Endothelial cell (in vitro differentiated cells): ENCODE measurements around the gene FAM118B. TPM values are rescaled to one million over a fixed set of nuclear protein-coding genes. Genes with fewer than 3 reads are reported as not detected.
"Not testable (repeated sequence)": the region's sequence is repeated elsewhere in the genome, so short reads cannot be mapped to it uniquely, and the experiment has no call there.

ENCODE experiments used
- DNase-seq: peaks from one replicate; pipeline ENCODE4 v3.0.0; 2021; ENCODE audit warnings: low spot score
- H3K27ac Mint-ChIP-seq: one replicate; pipeline ENCODE4 v1.8.0; 2021; ENCODE audit warnings: mixed read lengths, inconsistent platforms; ENCODE audit not compliant: unreplicated experiment
- H3K27me3 Mint-ChIP-seq: one replicate; pipeline ENCODE4 v1.8.0; 2021; ENCODE audit warnings: mild to moderate bottlenecking, moderate library complexity, mixed read lengths, inconsistent platforms; ENCODE audit not compliant: unreplicated experiment
- H3K36me3 Mint-ChIP-seq: one replicate; pipeline ENCODE4 v1.8.0; 2021; ENCODE audit warnings: mild to moderate bottlenecking, low read depth, mixed read lengths, inconsistent platforms; ENCODE audit not compliant: unreplicated experiment
- H3K4me1 Mint-ChIP-seq: one replicate; pipeline ENCODE4 v1.8.0; 2021; ENCODE audit warnings: mild to moderate bottlenecking, mixed read lengths, inconsistent platforms; ENCODE audit not compliant: unreplicated experiment
- H3K4me3 Mint-ChIP-seq: one replicate; pipeline ENCODE4 v1.8.0; 2021; ENCODE audit warnings: mild to moderate bottlenecking, mixed read lengths, inconsistent platforms; ENCODE audit not compliant: unreplicated experiment
- H3K9me3 Mint-ChIP-seq: one replicate; pipeline ENCODE4 v1.8.0; 2021; ENCODE audit warnings: mixed read lengths, inconsistent platforms; ENCODE audit not compliant: unreplicated experiment
- total RNA-seq: library from RNA; stranded (reverse); fragmentation: NEBNext Ultra II Directional; extraction: Animal tissue kit (Norgen Biotek cat#: 25700); gene quantifications from one replicate; pipeline ENCODE4 v1.2.1, GENCODE V29; 2021; ENCODE audit not compliant: unreplicated experiment
- TF ChIP-seq, protein P1 (sequence below): fragments of 200-600 bp; sonication (generic); IDR thresholded peaks from one replicate; pipeline ENCODE4 v1.5.0; 2021; ENCODE audit warnings: antibody characterized with exemption; ENCODE audit not compliant: unreplicated experiment

Gene FAM118B
- total RNA-seq, 1 donor from 2014 or later, result 48.1 TPM

DNA sequence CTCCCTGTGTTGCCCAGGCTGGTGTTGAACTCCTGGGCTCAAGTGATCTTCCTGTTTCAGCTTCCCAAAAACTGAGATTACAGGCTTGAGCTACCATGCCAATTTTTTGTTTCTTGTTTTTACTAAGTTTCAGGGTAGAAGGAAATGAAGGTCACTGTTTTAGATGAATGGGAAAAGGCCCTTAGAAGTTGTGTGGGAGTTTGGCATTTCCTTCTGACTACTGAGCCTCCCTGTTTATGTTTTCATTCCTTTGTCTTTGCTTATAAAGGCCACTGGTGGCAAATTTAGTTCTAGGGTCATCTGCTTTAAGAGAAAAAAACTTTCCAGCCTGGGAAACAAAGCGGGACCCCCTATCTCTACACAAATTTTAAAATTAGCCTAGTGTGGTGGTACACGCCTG, 35.1 kb downstream of the FAM118B start:
- H3K4me1 Mint-ChIP-seq, result peaks cover 11% of the 10 kb centered on the region
- H3K27ac Mint-ChIP-seq, result peak overlapping the region; percentile 91
- no peaks in the 10 kb centered on the region for H3K9me3 Mint-ChIP-seq
- H3K27me3 Mint-ChIP-seq, result peaks cover 4% of the 10 kb centered on the region
- TF ChIP-seq, protein P1, sequence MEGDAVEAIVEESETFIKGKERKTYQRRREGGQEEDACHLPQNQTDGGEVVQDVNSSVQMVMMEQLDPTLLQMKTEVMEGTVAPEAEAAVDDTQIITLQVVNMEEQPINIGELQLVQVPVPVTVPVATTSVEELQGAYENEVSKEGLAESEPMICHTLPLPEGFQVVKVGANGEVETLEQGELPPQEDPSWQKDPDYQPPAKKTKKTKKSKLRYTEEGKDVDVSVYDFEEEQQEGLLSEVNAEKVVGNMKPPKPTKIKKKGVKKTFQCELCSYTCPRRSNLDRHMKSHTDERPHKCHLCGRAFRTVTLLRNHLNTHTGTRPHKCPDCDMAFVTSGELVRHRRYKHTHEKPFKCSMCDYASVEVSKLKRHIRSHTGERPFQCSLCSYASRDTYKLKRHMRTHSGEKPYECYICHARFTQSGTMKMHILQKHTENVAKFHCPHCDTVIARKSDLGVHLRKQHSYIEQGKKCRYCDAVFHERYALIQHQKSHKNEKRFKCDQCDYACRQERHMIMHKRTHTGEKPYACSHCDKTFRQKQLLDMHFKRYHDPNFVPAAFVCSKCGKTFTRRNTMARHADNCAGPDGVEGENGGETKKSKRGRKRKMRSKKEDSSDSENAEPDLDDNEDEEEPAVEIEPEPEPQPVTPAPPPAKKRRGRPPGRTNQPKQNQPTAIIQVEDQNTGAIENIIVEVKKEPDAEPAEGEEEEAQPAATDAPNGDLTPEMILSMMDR, result no peak
- H3K36me3 Mint-ChIP-seq, result peaks cover 18% of the 10 kb centered on the region
- DNase-seq, result no peak
- H3K4me3 Mint-ChIP-seq, result no peak overlapping the region

DNA sequence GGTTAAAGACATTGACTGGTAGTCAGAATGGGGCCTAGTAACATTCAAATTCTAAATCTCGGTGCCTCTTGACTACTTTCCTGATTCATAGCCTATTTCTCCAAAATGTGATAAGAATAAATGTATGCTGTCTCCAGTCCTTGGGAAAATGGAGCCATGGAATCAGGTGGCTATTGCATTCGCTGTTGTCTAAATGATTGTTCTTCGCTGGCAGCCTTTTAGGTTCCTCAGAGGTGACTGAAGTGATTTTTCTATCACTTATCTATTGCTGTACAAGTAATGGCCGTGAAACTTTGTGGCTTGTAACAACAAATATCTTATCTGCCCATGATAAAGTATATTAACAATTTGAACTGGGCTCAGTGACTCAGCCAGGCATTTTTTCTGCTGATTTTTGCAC, 41.7 kb downstream of the FAM118B start:
- peaks cover 22% of the 10 kb centered on the region for H3K36me3 Mint-ChIP-seq
- H3K27ac Mint-ChIP-seq, result no peak overlapping the region
- no peak for DNase-seq
- H3K9me3 Mint-ChIP-seq, result no peaks in the 10 kb centered on the region
- TF ChIP-seq, protein P1, result no peak
- no peaks in the 10 kb centered on the region for H3K4me1 Mint-ChIP-seq
- H3K27me3 Mint-ChIP-seq, result no peaks in the 10 kb centered on the region
- no peak overlapping the region for H3K4me3 Mint-ChIP-seq

DNA sequence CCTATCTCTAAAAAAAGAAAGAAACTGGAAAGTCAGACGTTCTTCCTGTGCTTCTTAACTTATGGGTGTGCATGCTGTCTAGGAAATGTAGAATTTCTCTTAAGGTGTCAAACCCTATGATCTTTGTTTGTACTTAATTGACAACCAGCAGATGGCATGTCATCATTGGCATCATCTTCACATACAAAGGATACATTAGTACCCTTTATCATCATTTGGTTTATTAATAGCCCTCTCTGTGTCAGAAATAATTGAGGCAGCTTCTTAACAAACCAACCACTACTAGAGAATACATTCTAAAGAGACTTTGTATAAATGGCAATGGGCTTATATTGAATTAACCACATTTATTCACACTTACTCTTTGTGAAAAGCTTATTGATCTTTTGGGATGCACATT, 43.2 kb downstream of the FAM118B start:
- no peaks in the 10 kb centered on the region for H3K4me1 Mint-ChIP-seq
- no peak for DNase-seq
- H3K36me3 Mint-ChIP-seq, result peaks cover 24% of the 10 kb centered on the region
- TF ChIP-seq, protein P1, result no peak
- no peak overlapping the region for H3K27ac Mint-ChIP-seq
- H3K9me3 Mint-ChIP-seq, result no peaks in the 10 kb centered on the region
- H3K4me3 Mint-ChIP-seq, result no peak overlapping the region
- no peaks in the 10 kb centered on the region for H3K27me3 Mint-ChIP-seq

DNA sequence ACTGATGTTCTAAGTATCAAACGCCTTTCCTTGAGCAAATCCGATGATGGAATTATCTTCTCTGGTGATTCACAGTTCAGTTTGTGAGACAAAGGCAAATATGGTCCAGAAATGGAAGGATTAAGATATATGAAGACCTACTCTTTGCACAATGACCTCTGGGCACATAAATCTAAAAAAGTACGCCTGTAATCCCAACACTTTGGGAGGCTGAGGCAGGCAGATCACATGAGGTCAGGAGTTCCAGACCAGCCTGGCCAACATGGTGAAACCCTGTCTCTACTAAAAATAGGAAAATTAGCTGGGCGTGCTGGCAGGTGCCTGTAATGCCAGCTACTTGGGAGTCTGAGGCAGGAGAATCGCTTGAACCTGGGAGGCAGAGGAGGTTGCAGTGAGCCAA, 43.9 kb downstream of the FAM118B start:
- peaks cover 24% of the 10 kb centered on the region for H3K36me3 Mint-ChIP-seq
- not testable (repeated sequence) for H3K4me3 Mint-ChIP-seq, DNase-seq, H3K27ac Mint-ChIP-seq, H3K4me1 Mint-ChIP-seq, H3K27me3 Mint-ChIP-seq, H3K9me3 Mint-ChIP-seq

DNA sequence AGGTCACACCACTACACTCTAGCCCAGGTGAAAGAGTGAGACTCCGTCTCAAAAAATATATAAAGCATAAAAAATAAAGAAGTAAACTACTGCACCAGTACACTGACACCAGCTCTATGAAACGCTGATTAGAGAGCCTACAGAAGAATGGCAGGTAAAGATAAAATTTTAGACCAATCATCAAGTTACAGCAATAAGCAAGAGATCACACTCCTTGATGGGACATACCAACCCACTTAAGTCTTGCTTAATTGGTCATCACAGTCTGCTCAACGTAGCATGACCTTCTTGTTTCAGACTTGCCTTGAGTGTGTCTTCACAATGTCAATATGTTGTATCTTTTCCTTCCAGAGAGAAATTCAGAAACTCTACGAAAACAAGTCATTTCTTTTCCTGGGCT, 44.6 kb downstream of the FAM118B start:
- no peak overlapping the region for H3K4me3 Mint-ChIP-seq
- no peak for DNase-seq
- H3K27me3 Mint-ChIP-seq, result no peaks in the 10 kb centered on the region
- no peaks in the 10 kb centered on the region for H3K4me1 Mint-ChIP-seq
- no peaks in the 10 kb centered on the region for H3K9me3 Mint-ChIP-seq
- H3K27ac Mint-ChIP-seq, result no peak overlapping the region
- peaks cover 23% of the 10 kb centered on the region for H3K36me3 Mint-ChIP-seq
- TF ChIP-seq, protein P1, result no peak

DNA sequence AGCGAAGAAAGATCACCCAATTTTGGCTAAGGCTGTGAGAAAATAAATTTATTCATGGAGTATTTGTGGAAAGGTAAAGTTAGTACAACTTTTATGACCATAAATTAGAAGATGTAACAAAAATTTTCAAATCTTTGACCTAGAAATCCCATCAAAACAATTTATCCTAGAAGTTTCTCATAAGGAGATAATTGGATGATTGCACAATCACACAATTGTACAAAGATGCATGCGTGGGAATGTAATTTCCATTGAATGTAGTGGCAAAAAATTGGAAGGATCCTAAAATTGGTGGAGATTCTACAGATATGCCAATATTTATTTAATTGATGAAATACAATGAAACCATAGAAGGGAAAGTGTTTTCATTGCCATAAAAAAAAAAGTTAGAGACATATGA, 45.6 kb downstream of the FAM118B start:
- DNase-seq, result no peak
- H3K9me3 Mint-ChIP-seq, result no peaks in the 10 kb centered on the region
- H3K4me3 Mint-ChIP-seq, result no peak overlapping the region
- H3K27ac Mint-ChIP-seq, result no peak overlapping the region
- H3K4me1 Mint-ChIP-seq, result no peaks in the 10 kb centered on the region
- peaks cover 23% of the 10 kb centered on the region for H3K36me3 Mint-ChIP-seq
- TF ChIP-seq, protein P1, result no peak
- H3K27me3 Mint-ChIP-seq, result no peaks in the 10 kb centered on the region
